ENCODE results near the gene SCAPER.

DNA sequence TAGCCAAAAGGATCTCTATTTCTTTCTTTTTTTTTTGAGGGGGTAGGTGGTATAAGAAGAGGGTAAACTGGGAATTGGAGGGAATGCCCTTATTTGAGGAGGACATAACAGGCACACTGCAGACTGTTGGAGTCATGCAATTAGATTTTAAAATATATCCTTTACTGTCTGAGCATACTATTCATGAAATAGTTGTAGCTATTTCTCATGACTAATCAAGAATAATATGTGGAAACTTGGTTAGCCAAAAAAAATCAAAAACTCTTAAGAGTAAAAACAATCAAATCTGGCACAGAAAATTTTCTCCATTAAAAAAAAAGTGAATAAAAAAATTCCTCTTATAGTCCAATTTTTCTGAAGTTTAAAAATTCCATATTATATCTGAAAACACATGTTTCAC lies 174.9 kb downstream of the SCAPER start:
- no peak for TF ChIP-seq CTCF (conservative IDR thresholded peaks at IDR 0.05; ENCODE audit: low read depth, low read length)
- no peak for TF ChIP-seq EZH2 (IDR thresholded peaks at IDR 0.05; ENCODE audit: borderline replicate concordance, low read depth, low read length, poor library complexity, severe bottlenecking)
